Measurements from ENCODE around the gene PXDN.
"Not testable (repeated sequence)": the region's sequence is repeated elsewhere in the genome, so short reads cannot be mapped to it uniquely, and the experiment has no call there.

Gene PXDN

DNA sequence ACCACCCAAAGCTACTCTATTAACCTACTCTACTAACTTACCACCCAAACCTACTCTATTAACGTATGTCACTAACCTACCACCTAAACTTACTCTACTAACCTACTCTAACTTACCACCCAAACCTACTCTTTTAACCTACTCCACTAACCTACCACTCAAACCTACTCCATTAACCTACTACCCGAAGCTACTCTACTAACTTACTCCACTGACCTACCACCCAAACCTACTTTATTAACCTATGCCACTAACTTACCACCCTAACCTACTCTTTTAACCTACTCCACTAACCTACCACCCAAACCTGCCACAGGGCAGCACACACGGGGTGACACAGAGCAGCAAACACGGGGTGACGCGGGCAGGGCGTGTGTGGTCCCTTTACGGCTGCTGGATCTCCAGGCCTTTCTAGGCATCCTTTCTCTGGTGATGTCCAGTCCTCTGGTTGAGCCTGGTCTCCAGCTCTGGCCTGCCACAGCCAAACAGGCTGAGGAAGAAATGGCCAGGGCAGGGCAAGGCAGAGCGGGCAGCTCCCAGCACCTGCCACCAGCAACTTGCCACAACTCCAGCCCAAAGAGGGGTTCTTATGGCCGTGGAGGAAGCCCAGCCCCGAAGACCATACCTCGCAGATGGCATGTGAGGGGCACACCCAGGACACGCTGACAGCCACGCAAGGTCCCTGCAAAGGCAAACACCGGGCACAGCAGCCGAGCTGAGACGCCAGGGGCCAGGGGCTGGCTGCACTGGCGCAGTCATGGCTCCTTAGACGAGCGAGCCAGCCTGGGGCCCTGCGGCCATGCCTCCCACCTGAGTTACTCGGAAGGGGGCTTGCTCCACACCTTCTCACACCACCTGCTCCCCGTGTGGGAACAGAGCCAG, 25.7 kb downstream of the PXDN start:
- no peak for DNase-seq

GRCh38 chr2:1717113-1717512, 27.2 kb downstream of the PXDN start:
- DNase-seq: peak; percentile 38 to 58

GRCh38 chr2:1716441-1716840, 27.9 kb downstream of the PXDN start:
- DNase-seq: no peak

DNA sequence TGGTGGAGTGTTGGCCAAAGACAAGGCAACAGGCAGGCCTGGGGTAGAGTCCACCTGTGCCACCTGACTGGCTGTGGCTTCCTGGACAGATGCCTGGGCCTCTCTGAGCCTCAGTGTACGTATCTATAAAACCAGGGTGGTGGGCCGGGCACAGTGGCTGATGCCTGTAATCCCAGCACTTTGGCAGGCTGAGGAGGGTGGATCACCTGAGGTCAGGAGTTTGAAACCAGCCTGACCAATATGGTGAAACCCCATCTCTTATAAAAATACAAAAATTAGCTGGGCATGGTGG, 28.4 kb downstream of the PXDN start:
- not testable (repeated sequence) for DNase-seq

- no peak for DNase-seq
Measured at GRCh38 chr2:1715184-1716013, 28.9 kb downstream of the PXDN start.

- no peak for DNase-seq
Measured at GRCh38 chr2:1714291-1715064, 29.8 kb downstream of the PXDN start.

GRCh38 chr2:1713839-1714236, 30.5 kb downstream of the PXDN start:
- no peak for DNase-seq

DNA sequence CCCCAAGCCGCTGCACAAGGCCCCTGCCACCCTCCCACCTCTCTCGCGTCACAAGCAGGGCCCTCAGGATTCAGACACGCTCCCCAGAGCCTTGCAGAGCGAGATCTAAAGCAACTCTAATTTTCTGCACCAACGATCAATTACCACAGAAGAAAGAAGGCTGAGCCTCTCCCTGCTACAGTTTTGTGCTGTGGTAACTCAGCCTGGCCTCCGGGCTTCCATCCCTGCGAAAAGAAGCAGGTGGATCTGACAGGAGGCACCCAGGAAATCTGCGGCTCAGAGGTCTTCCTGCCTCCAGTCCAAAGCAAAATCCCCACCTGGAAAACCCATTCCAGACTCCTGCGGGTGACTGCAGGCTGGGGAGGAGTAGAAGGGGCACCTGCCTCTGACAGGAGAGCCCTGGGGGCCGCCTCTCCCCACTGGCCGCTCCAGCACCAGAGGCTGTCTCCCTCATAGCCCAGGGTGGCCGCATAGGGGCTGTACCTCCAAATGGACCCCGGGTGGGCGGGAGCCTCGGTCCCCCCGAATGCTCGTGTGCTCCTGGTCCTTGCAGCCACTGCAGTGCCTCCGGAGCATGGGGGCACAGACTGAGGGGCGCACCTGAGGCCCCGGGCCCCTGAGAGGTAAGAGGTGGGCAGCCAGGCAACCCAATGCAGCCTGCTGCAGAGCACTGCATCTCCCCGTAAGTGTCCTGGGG, 31.0 kb downstream of the PXDN start:
- DNase-seq: no peak

DNA sequence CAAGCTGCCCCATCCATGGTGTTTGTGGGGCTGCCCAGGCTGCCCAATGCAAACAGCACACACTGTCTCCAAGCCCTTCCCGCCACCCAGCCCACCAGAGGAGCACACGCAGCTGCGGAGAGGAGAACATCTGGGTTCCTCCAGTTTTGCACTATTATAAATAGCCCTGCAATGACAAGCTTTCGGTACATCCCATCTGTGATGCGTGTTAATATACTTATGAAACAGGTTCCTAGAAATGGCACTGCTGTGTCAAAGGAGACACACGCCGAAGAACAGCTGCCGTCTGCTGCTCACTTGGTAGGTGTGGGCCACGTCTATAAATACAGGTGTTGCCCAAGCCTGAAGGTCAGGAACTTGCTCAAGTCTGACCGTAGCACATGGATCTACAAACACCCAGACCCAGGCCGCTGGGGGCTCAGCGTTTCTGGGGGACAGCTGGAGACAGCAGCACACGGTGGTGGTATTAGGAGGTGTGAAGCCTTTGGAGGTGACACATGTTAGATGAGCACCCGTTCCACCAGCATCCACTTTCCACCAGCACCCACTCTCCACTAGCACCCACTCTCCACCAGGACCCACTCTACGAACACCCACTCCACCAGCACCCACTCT, 34.3 kb downstream of the PXDN start:
- DNase-seq: no peak

- DNase-seq: no peak
Measured at GRCh38 chr2:1709335-1709605, 35.0 kb downstream of the PXDN start.

- DNase-seq: no peak
Measured at GRCh38 chr2:1708476-1709334, 35.6 kb downstream of the PXDN start.

- DNase-seq: no peak
Measured at GRCh38 chr2:1707771-1708418, 36.4 kb downstream of the PXDN start.

- DNase-seq: not testable (repeated sequence)
Measured at GRCh38 chr2:1706089-1706841, 38.0 kb downstream of the PXDN start.

- DNase-seq: no peak
Measured at GRCh38 chr2:1705557-1706076, 38.7 kb downstream of the PXDN start.

DNA sequence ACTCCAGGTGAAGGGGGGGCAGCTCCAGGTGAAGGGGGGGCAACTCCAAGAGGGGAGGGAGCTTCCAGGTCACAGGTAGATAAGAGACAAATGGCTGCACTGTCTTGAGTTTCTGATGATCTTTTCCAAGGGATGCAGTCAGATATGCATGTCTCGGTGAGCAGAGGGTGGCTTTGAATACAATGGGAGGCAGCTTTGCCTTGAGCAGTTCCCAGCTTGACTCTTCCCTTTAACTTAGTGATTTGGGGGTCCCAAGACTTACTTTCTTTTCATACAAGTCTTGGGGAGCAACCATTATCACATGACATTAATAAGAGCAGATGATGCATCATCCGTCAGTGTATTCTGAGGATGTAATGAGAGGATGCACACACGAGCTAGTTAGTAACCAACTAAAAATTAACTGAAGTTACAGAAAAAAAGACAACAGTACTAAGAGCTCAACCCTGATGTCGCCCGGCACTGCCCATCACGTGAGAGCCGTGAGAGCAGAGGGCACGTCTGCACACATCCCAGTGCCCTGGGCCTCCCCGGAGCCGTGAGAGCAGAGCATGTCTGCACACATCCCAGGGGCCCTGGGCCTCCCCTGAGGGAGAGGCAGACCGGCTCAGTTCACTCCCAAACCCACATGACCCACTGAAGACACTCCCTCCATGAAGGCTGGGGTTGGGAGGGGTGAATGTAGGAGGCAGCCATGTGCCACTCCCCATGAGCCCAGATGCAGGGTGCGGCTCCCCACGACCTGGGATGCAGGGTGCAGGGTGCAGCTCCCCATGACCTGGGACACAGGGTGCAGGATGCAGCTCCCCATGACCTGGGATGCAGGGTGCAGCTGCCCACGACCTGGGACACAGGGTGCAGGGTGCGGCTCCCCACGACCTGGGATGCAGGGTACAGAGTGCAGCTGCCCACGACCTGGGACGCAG, 39.4 kb downstream of the PXDN start:
- no peak for DNase-seq

GRCh38 chr2:1702186-1702565, 42.1 kb downstream of the PXDN start:
- DNase-seq: no peak

GRCh38 chr2:1701556-1702185, 42.6 kb downstream of the PXDN start:
- DNase-seq: no peak

GRCh38 chr2:1701020-1701419, 43.3 kb downstream of the PXDN start:
- no peak for DNase-seq

Data from hippocampal formation (tissue), 2 donors.